Tibial artery (tissue), 4 donors: Measurements from ENCODE around the gene RPL18A.
A peak's percentile ranks its signal among the peaks of the same experiment; 100 is the strongest.

Source experiments
- DNase-seq, 2 donors: peaks; one replicate each; pipeline ENCODE4 v3.0.0-alpha.2; 2019
- H3K27ac ChIP-seq, 2 donors: fragments of 200-600 bp; sonication (generic) in 1 of 2; 1 replicate in 1 of 2; 2 replicates in 1 of 2; pipeline ENCODE4 v1.5.1; 2018 to 2019; ENCODE audit warnings: mild to moderate bottlenecking in 1 of 2
- H3K27me3 ChIP-seq, 2 donors: fragments of 200-600 bp; sonication (generic) in 1 of 2; one replicate each; pipeline versions ENCODE4 v1.5.1 to v1.6.0; 2016 to 2019
- H3K36me3 ChIP-seq, 3 donors: fragments of 200-600 bp; sonication (generic) in 2 of 3; one replicate each; pipeline ENCODE4 v1.5.1; 2016 to 2019; ENCODE audit warnings: mild to moderate bottlenecking in 2 of 3
- H3K4me1 ChIP-seq, 4 donors: fragments of 200-600 bp; sonication (generic) in 2 of 4; 1 replicate in 3 of 4; 2 replicates in 1 of 4; pipeline ENCODE4 v1.5.1; 2016 to 2019
- H3K4me3 ChIP-seq, 2 donors: fragments of 200-600 bp; sonication (generic) in 1 of 2; 1 replicate in 1 of 2; 2 replicates in 1 of 2; pipeline ENCODE4 v1.5.1; 2018 to 2019; ENCODE audit warnings: mild to moderate bottlenecking in 2 of 2
- H3K9me3 ChIP-seq, 3 donors: fragments of 200-600 bp; sonication (generic) in 1 of 3; one replicate each; pipeline ENCODE4 v1.5.1; 2016 to 2019
- intact Hi-C: fragments of 100-400 bp; cut with DNase I; formaldehyde crosslinking; loops from one replicate; pipeline ENCODE4 v1.15.0; 2023; ENCODE audit warnings: low total_unique reads
- TF ChIP-seq, protein P1 (sequence below), 2 experiments: fragments of 200-600 bp in 1 of 2; fragments of 450-650 bp in 1 of 2; IDR thresholded peaks; one replicate each; pipeline ENCODE4 v1.5.1; 2017 to 2019; ENCODE audit warnings: antibody characterized with exemption in 2 of 2, mild to moderate bottlenecking in 1 of 2, moderate library complexity in 1 of 2

RPL18A gene

GRCh38 chr19:17859533-17860330, at the start of gene RPL18A:
Gene RPL18A (plus strand): TSS chr19:17859910. CDS start chr19:17859957, 47 bp downstream.
- no peaks in the 10 kb centered on the region for H3K27me3 ChIP-seq
- no peaks in the 10 kb centered on the region for H3K9me3 ChIP-seq
- peaks cover 5 to 30% (median 20%) of the 10 kb centered on the region in 4 donors for H3K4me1 ChIP-seq
- peak within 1 kb of the TSS; percentile 77 to 85 for H3K4me3 ChIP-seq
- peak within 1 kb of the TSS; percentile 83 to 87 for H3K27ac ChIP-seq
- H3K36me3 ChIP-seq: peaks cover 34 to 35% (median 34%) of the 10 kb centered on the region in 3 donors
- TF ChIP-seq, protein P1, sequence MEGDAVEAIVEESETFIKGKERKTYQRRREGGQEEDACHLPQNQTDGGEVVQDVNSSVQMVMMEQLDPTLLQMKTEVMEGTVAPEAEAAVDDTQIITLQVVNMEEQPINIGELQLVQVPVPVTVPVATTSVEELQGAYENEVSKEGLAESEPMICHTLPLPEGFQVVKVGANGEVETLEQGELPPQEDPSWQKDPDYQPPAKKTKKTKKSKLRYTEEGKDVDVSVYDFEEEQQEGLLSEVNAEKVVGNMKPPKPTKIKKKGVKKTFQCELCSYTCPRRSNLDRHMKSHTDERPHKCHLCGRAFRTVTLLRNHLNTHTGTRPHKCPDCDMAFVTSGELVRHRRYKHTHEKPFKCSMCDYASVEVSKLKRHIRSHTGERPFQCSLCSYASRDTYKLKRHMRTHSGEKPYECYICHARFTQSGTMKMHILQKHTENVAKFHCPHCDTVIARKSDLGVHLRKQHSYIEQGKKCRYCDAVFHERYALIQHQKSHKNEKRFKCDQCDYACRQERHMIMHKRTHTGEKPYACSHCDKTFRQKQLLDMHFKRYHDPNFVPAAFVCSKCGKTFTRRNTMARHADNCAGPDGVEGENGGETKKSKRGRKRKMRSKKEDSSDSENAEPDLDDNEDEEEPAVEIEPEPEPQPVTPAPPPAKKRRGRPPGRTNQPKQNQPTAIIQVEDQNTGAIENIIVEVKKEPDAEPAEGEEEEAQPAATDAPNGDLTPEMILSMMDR (IDR thresholded peaks at IDR 0.05): peak; percentile 74
- intact Hi-C loops: loop anchor here (5.0 to 10.0 kb wide), 4 partner anchors 73 to 625 kb away; partner anchors contain the start of gene CCDC124
- peak; percentile 99 for DNase-seq

DNA sequence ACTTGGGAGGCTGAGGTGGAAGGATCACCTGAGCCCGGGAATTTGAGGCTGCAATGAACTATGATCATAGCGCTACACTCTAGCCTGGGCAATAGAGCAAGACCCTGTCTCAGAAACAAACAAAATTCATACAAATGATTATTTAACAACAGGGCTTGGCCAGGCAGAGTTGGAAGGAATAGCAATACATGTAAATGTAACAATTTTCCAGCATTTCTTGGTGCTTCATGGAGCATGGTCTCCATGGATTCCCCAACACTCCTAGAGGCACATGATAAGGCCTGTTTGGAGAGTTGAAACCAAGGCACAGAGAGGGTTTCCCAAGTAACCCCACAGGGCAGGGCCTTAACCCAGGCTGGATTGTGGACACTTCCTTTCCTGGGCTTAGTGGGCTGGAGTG, 48.6 kb upstream of the RPL18A start:
- TF ChIP-seq, protein P1 (IDR thresholded peaks at IDR 0.05): no peak
- H3K27ac ChIP-seq: no peak overlapping the region
- H3K4me3 ChIP-seq: no peak overlapping the region
- no peak for DNase-seq
- H3K36me3 ChIP-seq: no peaks in the 10 kb centered on the region
- peaks cover 0 to 54% of the 10 kb centered on the region in 2 donors for H3K27me3 ChIP-seq
- intact Hi-C loops: no loop called here
- H3K9me3 ChIP-seq: peaks cover 0 to 3% (median 0%) of the 10 kb centered on the region in 3 donors
- H3K4me1 ChIP-seq: no peaks in the 10 kb centered on the region

GRCh38 chr19:17811681-17812080, 48.0 kb upstream of the RPL18A start:
- Histone ChIP-seq H3K36me3 (no peaks in the 10 kb centered on the region), H3K4me3 (no peak overlapping the region), H3K27ac (no peak overlapping the region), H3K9me3 (peaks cover 0 to 3% (median 0%) of the 10 kb centered on the region in 3 donors), H3K4me1 (no peaks in the 10 kb centered on the region), H3K27me3 (peaks cover 0 to 58% of the 10 kb centered on the region in 2 donors)
- TF ChIP-seq, protein P1 (IDR thresholded peaks at IDR 0.05): no peak
- intact Hi-C loops: no loop called here
- no peak for DNase-seq

- Histone ChIP-seq H3K9me3 (peaks cover 0 to 3% (median 0%) of the 10 kb centered on the region in 3 donors), H3K27me3 (peaks cover 0 to 58% of the 10 kb centered on the region in 2 donors), H3K4me3 (no peak overlapping the region), H3K4me1 (no peaks in the 10 kb centered on the region), H3K27ac (no peak overlapping the region), H3K36me3 (no peaks in the 10 kb centered on the region)
- intact Hi-C loops: no loop called here
- no peak for DNase-seq
- TF ChIP-seq, protein P1 (IDR thresholded peaks at IDR 0.05): no peak
Observed at GRCh38 chr19:17812099-17812498, 47.6 kb upstream of the RPL18A start.

DNA sequence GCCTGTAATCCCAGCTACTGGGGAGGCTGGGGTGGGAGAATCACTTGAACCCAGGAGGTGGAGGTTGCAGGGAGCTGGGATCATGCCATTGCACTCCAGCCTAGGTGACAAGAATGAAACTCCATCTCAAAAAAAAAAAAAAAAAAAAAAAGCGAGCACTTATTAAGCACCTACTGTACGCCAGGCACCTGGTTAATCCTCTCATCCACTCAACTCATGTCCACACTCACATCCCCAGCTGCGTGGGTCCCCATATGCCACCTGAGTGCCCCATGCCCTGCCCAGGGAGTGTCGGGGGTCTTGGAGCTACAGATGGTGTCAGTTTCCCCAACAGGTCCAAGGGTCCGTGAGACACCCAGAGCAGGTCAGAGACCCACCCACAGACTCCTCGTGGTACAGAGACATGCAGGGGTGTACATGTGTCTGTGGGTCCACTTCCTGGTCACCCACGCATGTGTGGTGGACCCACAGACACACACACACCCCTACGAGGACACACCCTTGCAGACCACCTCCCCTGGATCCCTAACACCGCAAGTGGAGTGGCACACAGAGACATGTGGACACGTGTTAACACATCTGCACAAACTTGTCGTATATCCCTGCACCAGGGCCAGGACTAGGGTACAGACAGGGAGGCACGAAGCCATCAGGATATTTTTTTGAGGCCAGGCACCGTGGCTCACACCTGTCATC, 41.9 kb upstream of the RPL18A start:
- TF ChIP-seq, protein P1 (IDR thresholded peaks at IDR 0.05): no peak
- no peak overlapping the region for H3K4me3 ChIP-seq
- H3K27ac ChIP-seq: no peak overlapping the region
- H3K9me3 ChIP-seq: no peaks in the 10 kb centered on the region
- no peaks in the 10 kb centered on the region for H3K36me3 ChIP-seq
- no peak for DNase-seq
- H3K4me1 ChIP-seq: no peaks in the 10 kb centered on the region
- intact Hi-C loops: no loop called here
- H3K27me3 ChIP-seq: peaks cover 0 to 36% of the 10 kb centered on the region in 2 donors
